ENCODE results near the gene ZNF518B.

DNA sequence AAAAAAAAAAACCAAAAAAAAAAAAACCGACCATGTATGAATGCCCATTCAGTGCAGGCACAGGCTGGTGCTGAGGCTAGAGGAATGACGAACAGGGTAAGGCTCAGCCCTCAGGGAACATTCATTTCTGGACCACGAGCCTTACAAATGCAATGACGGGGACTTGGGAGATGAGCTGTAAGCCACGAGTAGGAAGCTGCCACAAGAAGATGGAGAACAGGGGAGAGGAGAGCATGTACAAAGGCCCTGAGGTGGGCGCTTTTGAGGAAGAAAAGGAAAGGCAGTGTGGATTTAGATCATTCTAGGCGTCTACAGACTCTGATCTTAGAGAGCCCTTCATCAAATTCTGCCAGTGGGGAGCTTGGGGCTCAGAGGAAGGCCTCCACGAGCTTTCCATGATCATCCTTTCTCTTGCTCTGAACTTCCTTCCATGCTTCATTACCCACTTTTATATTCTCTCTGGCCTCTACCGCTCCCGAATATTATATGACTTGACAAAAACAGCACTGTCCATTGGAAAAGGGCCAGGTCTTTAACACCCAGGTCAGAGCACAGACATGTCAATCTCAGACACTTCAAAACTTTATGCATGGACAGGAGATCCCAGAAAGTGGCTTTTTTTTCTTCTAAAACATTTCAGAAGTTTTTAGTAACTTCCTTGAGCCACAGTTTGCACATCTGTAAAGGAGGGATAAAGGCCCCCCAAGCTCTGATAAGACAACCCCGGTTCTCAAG is 3.3 kb upstream of the ZNF518B start:
- TF ChIP-seq, protein P1, sequence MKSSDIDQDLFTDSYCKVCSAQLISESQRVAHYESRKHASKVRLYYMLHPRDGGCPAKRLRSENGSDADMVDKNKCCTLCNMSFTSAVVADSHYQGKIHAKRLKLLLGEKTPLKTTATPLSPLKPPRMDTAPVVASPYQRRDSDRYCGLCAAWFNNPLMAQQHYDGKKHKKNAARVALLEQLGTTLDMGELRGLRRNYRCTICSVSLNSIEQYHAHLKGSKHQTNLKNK (CRISPR knock-in tag; IDR thresholded peaks at IDR 0.05): no peak
- TF ChIP-seq CTCF (IDR thresholded peaks at IDR 0.05): no peak
- no peak for TF ChIP-seq ZBTB21 (CRISPR knock-in tag; IDR thresholded peaks at IDR 0.05; ENCODE audit: borderline replicate concordance)
- no peak for TF ChIP-seq USF1 (CRISPR knock-in tag; IDR thresholded peaks at IDR 0.05)
- TF ChIP-seq NFE2L1 (CRISPR knock-in tag; IDR thresholded peaks at IDR 0.05): no peak
- no peak for TF ChIP-seq NR2C2 (CRISPR knock-in tag; IDR thresholded peaks at IDR 0.05)
- no peak for TF ChIP-seq ZNF281 (CRISPR knock-in tag; IDR thresholded peaks at IDR 0.05)
